GM12873 (cell line): Measurements from ENCODE around the gene GJC1.

Experiments used
- TF ChIP-seq, protein P1 (sequence below): IDR thresholded peaks from 2 replicates; pipeline ENCODE4 v1.5.1; 2012; ENCODE audit warnings: low read depth, mild to moderate bottlenecking, moderate library complexity, low read length, control low read depth; ENCODE audit not compliant: insufficient read depth; ENCODE audit errors: missing control alignments

GJC1 gene

DNA sequence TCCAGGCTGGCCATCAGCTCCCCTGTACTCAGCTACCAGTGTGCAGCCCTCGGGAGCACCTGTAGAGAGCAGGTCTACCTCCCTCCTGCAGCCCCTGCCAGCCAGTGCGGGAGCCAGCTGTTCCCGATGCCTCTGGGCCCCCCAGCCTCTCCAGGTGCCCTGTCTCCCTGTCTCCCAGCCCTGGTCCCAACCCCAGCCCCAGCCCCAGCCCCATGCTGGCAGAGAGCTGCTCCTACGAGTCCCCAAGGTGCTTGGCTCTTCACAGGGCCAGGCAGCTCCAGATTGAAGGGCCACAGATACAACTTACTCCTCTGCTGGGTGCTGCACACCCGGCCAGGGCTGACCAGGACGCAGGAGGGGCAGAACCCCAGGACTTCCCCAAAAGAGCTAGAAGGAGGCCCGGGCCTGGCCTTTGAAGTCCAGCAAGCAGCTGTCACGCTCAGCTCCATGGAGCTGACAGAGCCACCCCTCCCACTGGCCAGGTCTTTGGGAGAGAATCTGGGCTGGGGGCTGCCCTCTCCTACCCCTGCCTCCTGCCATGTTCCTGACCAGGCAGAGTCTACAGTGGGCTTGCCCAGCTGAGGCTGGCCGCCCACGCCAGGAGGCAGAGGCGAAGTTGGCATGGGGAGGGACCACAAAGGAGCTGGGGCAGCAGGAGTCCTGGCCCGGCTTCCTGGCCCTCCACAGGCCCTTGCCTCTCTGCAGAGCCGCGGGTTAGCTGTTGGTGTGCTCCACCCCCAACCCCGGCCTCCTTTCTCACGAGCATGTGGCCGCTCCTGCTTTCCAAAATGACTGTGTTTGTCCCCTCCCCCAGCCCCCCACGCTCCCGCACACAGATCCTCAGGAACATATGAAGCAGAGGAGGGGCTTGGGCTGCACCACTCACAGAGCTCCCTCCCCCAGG lies 80.8 kb downstream of the GJC1 start:
- TF ChIP-seq, protein P1, sequence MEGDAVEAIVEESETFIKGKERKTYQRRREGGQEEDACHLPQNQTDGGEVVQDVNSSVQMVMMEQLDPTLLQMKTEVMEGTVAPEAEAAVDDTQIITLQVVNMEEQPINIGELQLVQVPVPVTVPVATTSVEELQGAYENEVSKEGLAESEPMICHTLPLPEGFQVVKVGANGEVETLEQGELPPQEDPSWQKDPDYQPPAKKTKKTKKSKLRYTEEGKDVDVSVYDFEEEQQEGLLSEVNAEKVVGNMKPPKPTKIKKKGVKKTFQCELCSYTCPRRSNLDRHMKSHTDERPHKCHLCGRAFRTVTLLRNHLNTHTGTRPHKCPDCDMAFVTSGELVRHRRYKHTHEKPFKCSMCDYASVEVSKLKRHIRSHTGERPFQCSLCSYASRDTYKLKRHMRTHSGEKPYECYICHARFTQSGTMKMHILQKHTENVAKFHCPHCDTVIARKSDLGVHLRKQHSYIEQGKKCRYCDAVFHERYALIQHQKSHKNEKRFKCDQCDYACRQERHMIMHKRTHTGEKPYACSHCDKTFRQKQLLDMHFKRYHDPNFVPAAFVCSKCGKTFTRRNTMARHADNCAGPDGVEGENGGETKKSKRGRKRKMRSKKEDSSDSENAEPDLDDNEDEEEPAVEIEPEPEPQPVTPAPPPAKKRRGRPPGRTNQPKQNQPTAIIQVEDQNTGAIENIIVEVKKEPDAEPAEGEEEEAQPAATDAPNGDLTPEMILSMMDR = no peak
